Measurements from ENCODE around the gene AFG3L2. TPM values are rescaled to one million over a fixed set of nuclear protein-coding genes. Genes with fewer than 3 reads are reported as not detected.
A peak's percentile ranks its signal among the peaks of the same experiment; 100 is the strongest.

AFG3L2 gene
- total and polyA plus RNA-seq, 2 of the 8 experiments (the other 6 are each of a cell fraction or from before 2014, with no cell fraction given) = 29.7 to 84.8 TPM

GRCh38 chr18:12336171-12336613 lies 40.8 kb downstream of the AFG3L2 start (continued):
- no peak for TF ChIP-seq CHD7 (IDR thresholded peaks at IDR 0.05; ENCODE audit: insufficient replicate concordance, low read length)
- TF ChIP-seq BRCA1 (IDR thresholded peaks at IDR 0.05; ENCODE audit: low read depth, low read length) = no peak
- no peak for TF ChIP-seq CREB1 (IDR thresholded peaks at IDR 0.05)
- peak; percentile 39 to 63; a peak in 3 of 4 replicates for TF ChIP-seq SIN3A (conservative IDR thresholded peaks at IDR 0.05 in 1 of 2, IDR thresholded peaks at IDR 0.05 in 1 of 2; ENCODE audit: low read depth in 1 of 2, low read length in 2 of 2)
- no peak for TF ChIP-seq SP2 (IDR thresholded peaks at IDR 0.05; ENCODE audit: low read length)
- no peak for TF ChIP-seq TAF7 (optimal IDR thresholded peaks at IDR 0.05; ENCODE audit: borderline replicate concordance, low read depth, low read length)
- TF ChIP-seq JUND (IDR thresholded peaks at IDR 0.05; ENCODE audit: low read length) = 0 out of 2 replicates have a peak, but pooled peaks have one; percentile 47
- TF ChIP-seq SP4 (IDR thresholded peaks at IDR 0.05; ENCODE audit: low read length) = no peak
- TF ChIP-seq ATF2 (IDR thresholded peaks at IDR 0.05; ENCODE audit: low read length) = no peak
- 0 out of 2 replicates have a peak, but pooled peaks have one; percentile 46 for TF ChIP-seq TBP (IDR thresholded peaks at IDR 0.05; ENCODE audit: low read depth, low read length)

Measured in H1 (cell line).